IMR-90 (cell line): ENCODE results near the gene CFAP52. TPM values are rescaled to one million over a fixed set of nuclear protein-coding genes. Genes with fewer than 3 reads are reported as not detected.

Source experiments
- ATAC-seq: fragments of 200-7000 bp; cut with Tn5 transposase; 2 replicates; pipeline ENCODE4 v1.9.1; 2020; ENCODE audit warnings: low read depth, mild to moderate bottlenecking, moderate library complexity
- BruUV-seq: library from RNA; stranded (reverse); fragments of 400-500 nt; replicated peaks from 2 replicates; lab custom pipeline; 2021; lab: Mats Ljungman, UMichigan
- CTCF ChIA-PET: fragments of 300-600 bp; formaldehyde crosslinking; extraction: SDS; loops from one replicate; lab custom pipeline; 2021; ENCODE audit warnings: antibody characterized with exemption; lab: Yijun Ruan, JAX
- POLR2A ChIA-PET: fragments of 300-600 bp; sonication (Branson Sonifier 250); formaldehyde crosslinking; loops from one replicate; lab custom pipeline; 2022; ENCODE audit warnings: antibody characterized with exemption; ENCODE audit not compliant: unreplicated experiment; lab: Charles Lee
- DNase-seq: peaks from one replicate; pipeline ENCODE4 v3.0.0; 2013
- H2AFZ ChIP-seq: replicated peaks from 2 replicates; pipeline ENCODE3; 2013; ENCODE audit warnings: low read length, mild to moderate bottlenecking; ENCODE audit not compliant: poor library complexity
- H2AK5ac ChIP-seq: 2 replicates; pipeline ENCODE4 v1.6.1; 2013; ENCODE audit warnings: low read depth, low read length, inconsistent platforms
- H2AK9ac ChIP-seq: replicated peaks from 2 replicates; pipeline ENCODE3; 2013; ENCODE audit warnings: mild to moderate bottlenecking, low read depth, low read length, moderate library complexity; ENCODE audit not compliant: poor library complexity
- H2BK120ac ChIP-seq: 2 replicates; pipeline ENCODE4 v1.6.1; 2013; ENCODE audit warnings: low read depth, low read length, inconsistent platforms
- H2BK15ac ChIP-seq: 3 replicates; pipeline ENCODE4 v1.6.1; 2013; ENCODE audit warnings: low read depth, low read length, inconsistent platforms
- H2BK20ac ChIP-seq: 2 replicates; pipeline ENCODE4 v1.6.1; 2013; ENCODE audit warnings: low read depth, mild to moderate bottlenecking, inconsistent platforms, low read length, moderate library complexity
- H2BK5ac ChIP-seq: 2 replicates; pipeline ENCODE4 v1.6.1; 2013; ENCODE audit warnings: mild to moderate bottlenecking, low read depth, low read length, inconsistent platforms; ENCODE audit not compliant: poor library complexity, severe bottlenecking
- H3K14ac ChIP-seq: replicated peaks from 2 replicates; pipeline ENCODE4 v1.6.1; 2013; ENCODE audit warnings: low read depth, low read length, inconsistent platforms
- H3K18ac ChIP-seq: 2 replicates; pipeline ENCODE4 v1.6.1; 2013; ENCODE audit warnings: low read depth, low read length, control low read depth
- H3K23ac ChIP-seq: 2 replicates; pipeline ENCODE4 v1.6.1; 2013; ENCODE audit warnings: low read depth, low read length, inconsistent platforms
- H3K27ac ChIP-seq: 2 replicates; pipeline ENCODE4 v1.5.1; 2013; ENCODE audit warnings: mild to moderate bottlenecking, control low read depth, low read length; ENCODE audit not compliant: insufficient read depth
- H3K27me3 ChIP-seq: 2 replicates; pipeline ENCODE4 v1.6.1; 2013; ENCODE audit warnings: low read length; ENCODE audit not compliant: control insufficient read depth, insufficient read depth
- H3K36me3 ChIP-seq: 2 replicates; pipeline ENCODE4 v1.6.1; 2013; ENCODE audit warnings: low read length, mixed read lengths; ENCODE audit not compliant: control insufficient read depth, insufficient read depth
- H3K4ac ChIP-seq: 2 replicates; pipeline ENCODE4 v1.6.1; 2013; ENCODE audit warnings: low read depth, low read length, inconsistent platforms
- H3K4me1 ChIP-seq: 2 replicates; pipeline ENCODE4 v1.6.1; 2013; ENCODE audit warnings: low read length, mixed read lengths; ENCODE audit not compliant: control insufficient read depth, insufficient read depth
- H3K4me2 ChIP-seq: 2 replicates; pipeline ENCODE4 v1.6.1; 2013; ENCODE audit warnings: low read depth, mild to moderate bottlenecking, control low read depth, low read length, moderate library complexity
- H3K4me3 ChIP-seq: 2 replicates; pipeline ENCODE4 v1.5.1; 2013; ENCODE audit warnings: low read depth, mild to moderate bottlenecking, control low read depth, low read length, moderate library complexity; ENCODE audit not compliant: insufficient read depth
- H3K56ac ChIP-seq: 2 replicates; pipeline ENCODE4 v1.6.1; 2013; ENCODE audit warnings: low read length, inconsistent platforms; ENCODE audit not compliant: insufficient read depth; ENCODE audit errors: extremely low read depth
- H3K79me1 ChIP-seq, 2 experiments: 2 replicates each; pipeline ENCODE4 v1.6.1; 2013; ENCODE audit warnings: low read length in 2 of 2, inconsistent platforms in 1 of 2, low read depth in 1 of 2
- H3K9ac ChIP-seq: 2 replicates; pipeline ENCODE4 v1.6.1; 2013; ENCODE audit warnings: low read depth, low read length, control low read depth
- H3K9me1 ChIP-seq: 2 replicates; pipeline ENCODE4 v1.6.1; 2013; ENCODE audit warnings: low read length, inconsistent platforms; ENCODE audit not compliant: insufficient read depth
- H3K9me3 ChIP-seq: 2 replicates; pipeline ENCODE4 v1.6.1; 2013; ENCODE audit warnings: low read length; ENCODE audit not compliant: control insufficient read depth, insufficient read depth
- H4K20me1 ChIP-seq: 2 replicates; pipeline ENCODE4 v1.6.1; 2013; ENCODE audit warnings: low read length, inconsistent platforms; ENCODE audit not compliant: insufficient read depth
- H4K5ac ChIP-seq: 2 replicates; pipeline ENCODE4 v1.6.1; 2013; ENCODE audit warnings: mild to moderate bottlenecking, low read depth, low read length, control low read depth
- H4K8ac ChIP-seq, 2 experiments: 2 replicates each; pipeline ENCODE4 v1.6.1; 2013; ENCODE audit warnings: low read depth in 2 of 2, low read length in 2 of 2, control low read depth in 1 of 2, inconsistent platforms in 1 of 2
- H4K91ac ChIP-seq: 2 replicates; pipeline ENCODE4 v1.6.1; 2013; ENCODE audit warnings: low read depth, low read length, inconsistent platforms; ENCODE audit not compliant: insufficient read depth
- BHLHE40 ChIP-seq: fragments of 150-350 bp; IDR thresholded peaks from 2 replicates; pipeline ENCODE4 v1.6.1; 2016; ENCODE audit warnings: mild to moderate bottlenecking, low read depth, low read length
- MXI1 ChIP-seq: IDR thresholded peaks from 2 replicates; pipeline ENCODE4 v1.6.1; 2012; ENCODE audit warnings: low read depth, mild to moderate bottlenecking, low read length, moderate library complexity, borderline replicate concordance
- POLR2A ChIP-seq: IDR thresholded peaks from 2 replicates; pipeline ENCODE4 v1.6.1; 2012; ENCODE audit warnings: mild to moderate bottlenecking, low read depth, low read length
- RAD21 ChIP-seq: IDR thresholded peaks from 2 replicates; pipeline ENCODE4 v1.6.1; 2012; ENCODE audit warnings: low read length, improper control_type of control experiment
- SMC3 ChIP-seq: fragments of 150-350 bp; IDR thresholded peaks from 2 replicates; pipeline ENCODE4 v1.6.1; 2016; ENCODE audit warnings: low read depth, mild to moderate bottlenecking, antibody characterized with exemption, low read length, moderate library complexity
- WGBS, 2 experiments: methylation state at CpG; one replicate each; pipeline versions ENCODE4 v1.1.5 to v1.1.7; 2013; ENCODE audit warnings: missing lambda C conversion rate in 2 of 2; ENCODE audit not compliant: insufficient read length in 1 of 2; ENCODE audit errors: extremely low coverage in 2 of 2; 5-methylcytosine and 5-hydroxymethylcytosine counted together
- dilution Hi-C: fragments of 300-500 bp; cut with HindIII; formaldehyde crosslinking; loops from one replicate; pipeline ENCODE4 v1.14.3; 2018; ENCODE audit warnings: low sequenced_read_pairs; ENCODE audit not compliant: unreplicated experiment
- in situ Hi-C: fragments of 300-500 bp; cut with MboI; formaldehyde crosslinking; loops from 3 replicates; pipeline ENCODE4 v1.14.3; 2019; ENCODE audit warnings: low sequenced_read_pairs, inconsistent platforms, mixed read lengths
- intact Hi-C: fragments of 100-400 bp; cut with micrococcal nuclease; formaldehyde crosslinking; loops from 2 replicates; pipeline ENCODE4 v1.10.0; 2022
- polyA plus RNA-seq, 3 experiments: library from polyadenylated mRNA; depleted of rRNA; stranded (reverse); fragments of >200 nt; gene quantifications; 2 replicates each; pipeline ENCODE4 v1.2.3, GENCODE V29; 2012; ENCODE audit warnings: low replicate concordance in 1 of 3
- total RNA-seq: library from RNA; depleted of rRNA; stranded (reverse); fragments of >200 nt; gene quantifications from 2 replicates; pipeline ENCODE4 v1.2.3, GENCODE V29; 2012
- TF ChIP-seq, protein P1 (sequence below): fragments of 150-350 bp; IDR thresholded peaks from 2 replicates; pipeline ENCODE4 v1.6.1; 2016; ENCODE audit warnings: low read depth, mild to moderate bottlenecking, low read length, moderate library complexity, borderline replicate concordance

CFAP52 gene
- total and polyA plus RNA-seq, 2 of the 4 experiments (the other 2 are of a cell fraction), result 0.22 TPM; not detected in 1

DNA sequence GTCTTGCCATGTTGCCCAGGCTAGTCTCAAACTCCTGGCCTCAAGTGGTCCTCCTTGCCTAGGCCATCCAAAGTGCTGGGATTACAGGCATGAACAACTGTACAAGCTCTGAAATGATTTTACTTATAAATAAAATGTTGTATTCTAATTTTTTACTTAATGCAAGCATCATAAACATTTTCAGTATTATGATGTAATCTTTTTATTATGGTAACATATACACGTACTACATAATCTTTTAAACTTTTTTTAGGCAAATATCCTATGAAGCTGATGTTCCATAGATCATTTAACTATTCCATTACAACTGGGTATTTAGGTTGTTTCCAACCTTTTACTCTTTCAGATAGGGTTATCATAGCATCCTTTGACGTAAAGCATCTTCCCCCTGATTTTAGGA lies 35.1 kb downstream of the CFAP52 start:
- dilution Hi-C loops, result no loop called here
- CTCF ChIA-PET, result no interaction called here

More for the DNA sequence above, 35.1 kb downstream of the CFAP52 start:
- Histone ChIP-seq H2BK20ac (no peak overlapping the region), H4K20me1 (no peaks in the 10 kb centered on the region), H2AFZ (no peak overlapping the region), H3K36me3 (no peaks in the 10 kb centered on the region), H3K4me1 (no peaks in the 10 kb centered on the region), H3K9ac (no peak overlapping the region), H2AK5ac (no peak overlapping the region), H2BK5ac (no peak overlapping the region), H3K56ac (no peak overlapping the region), H3K79me1 (no peaks in the 10 kb centered on the region), H2BK120ac (no peak overlapping the region), H3K4me2 (no peak overlapping the region), H3K14ac (no peak overlapping the region), H3K9me3 (no peaks in the 10 kb centered on the region), H3K27ac (no peak overlapping the region), H2BK15ac (no peak overlapping the region), H3K9me1 (no peaks in the 10 kb centered on the region), H2AK9ac (no peak overlapping the region), H4K5ac (no peak overlapping the region), H3K27me3 (no peaks in the 10 kb centered on the region), H3K18ac (no peak overlapping the region), H3K4ac (no peak overlapping the region), H4K8ac (no peak overlapping the region), H3K4me3 (no peak overlapping the region), H3K23ac (no peak overlapping the region), H4K91ac (no peak overlapping the region)
- BruUV-seq, result no TSS peak
- no CpG with 5 or more reads among the region's 2 CpGs for WGBS, 2 experiments
- DNase-seq (no peak), ATAC-seq (no peak)
- intact Hi-C loops (no loop called here), in situ Hi-C loops (no loop called here)
- POLR2A ChIA-PET, result no interaction called here
- TF ChIP-seq SMC3 (no peak), BHLHE40 (no peak), POLR2A (no peak), MXI1 (no peak), RAD21 (no peak)
- TF ChIP-seq, protein P1, sequence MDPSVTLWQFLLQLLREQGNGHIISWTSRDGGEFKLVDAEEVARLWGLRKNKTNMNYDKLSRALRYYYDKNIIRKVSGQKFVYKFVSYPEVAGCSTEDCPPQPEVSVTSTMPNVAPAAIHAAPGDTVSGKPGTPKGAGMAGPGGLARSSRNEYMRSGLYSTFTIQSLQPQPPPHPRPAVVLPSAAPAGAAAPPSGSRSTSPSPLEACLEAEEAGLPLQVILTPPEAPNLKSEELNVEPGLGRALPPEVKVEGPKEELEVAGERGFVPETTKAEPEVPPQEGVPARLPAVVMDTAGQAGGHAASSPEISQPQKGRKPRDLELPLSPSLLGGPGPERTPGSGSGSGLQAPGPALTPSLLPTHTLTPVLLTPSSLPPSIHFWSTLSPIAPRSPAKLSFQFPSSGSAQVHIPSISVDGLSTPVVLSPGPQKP, result no peak
